Activated CD4-positive, CD25-positive, alpha-beta regulatory T cell treated with anti-CD3 and anti-CD28 coated beads, Interleukin-2, amount 50 U/mL, for 24 hours (primary cell): ENCODE results near the gene DNAAF1.
A peak's percentile ranks its signal among the peaks of the same experiment; 100 is the strongest.
"Not testable (repeated sequence)": the region's sequence is repeated elsewhere in the genome, so short reads cannot be mapped to it uniquely, and the experiment has no call there.

Experiments used
- ATAC-seq, 2 donors: fragments of 150-1000 bp; cut with Tn5 transposase; one replicate each; pipeline ENCODE4 v1.10.0; 2021; ENCODE audit warnings: mild to moderate bottlenecking in 1 of 2, moderate library complexity in 1 of 2

Gene DNAAF1

DNA sequence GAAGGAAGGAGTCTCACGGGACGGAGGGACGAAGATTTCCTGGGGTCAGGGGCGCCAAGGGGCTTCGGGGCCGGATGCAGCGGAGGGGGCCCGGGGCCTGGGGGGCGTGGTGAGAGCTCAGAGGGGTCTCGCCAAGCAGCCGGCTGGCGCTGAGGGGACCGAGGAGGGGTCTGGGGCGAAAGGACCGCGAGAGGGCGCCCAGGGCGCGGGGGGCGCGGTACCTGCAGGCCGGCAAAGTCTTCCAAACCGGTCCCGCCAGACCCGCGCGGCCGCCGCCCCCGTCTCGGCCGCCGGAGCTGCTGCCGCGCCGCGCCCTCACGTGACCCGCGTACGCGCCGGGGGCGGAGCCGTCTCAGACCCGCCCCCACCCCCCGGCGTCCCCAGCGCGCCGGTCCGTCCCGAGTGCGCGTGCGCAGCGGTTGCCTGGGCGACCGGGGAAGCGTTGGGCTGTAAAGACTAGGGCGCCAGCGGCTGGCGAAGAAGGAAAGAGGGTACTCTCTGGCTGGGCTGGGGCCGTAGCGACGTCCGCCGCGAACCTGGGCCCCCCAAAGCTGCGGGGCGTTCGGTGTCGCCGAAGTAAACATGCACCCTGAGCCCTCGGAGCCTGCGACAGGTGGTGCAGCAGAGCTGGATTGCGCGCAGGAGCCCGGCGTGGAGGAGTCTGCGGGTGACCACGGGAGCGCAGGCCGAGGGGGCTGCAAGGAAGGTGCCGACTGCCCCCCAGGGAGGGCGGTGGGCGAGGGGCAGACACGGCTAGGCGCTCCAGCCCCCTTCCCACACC, at the start of gene DNAAF1, which contains the start of gene HSDL1:
DNAAF1 (plus strand) TSS at position 450 of the 781 bp plus-strand sequence; CDS start at position 583, 133 bp downstream.
HSDL1 (minus strand) TSS at position 319 of the 781 bp plus-strand sequence. CDS start 13,856 bp downstream, outside the sequence.
- ATAC-seq, result peak; percentile 78

DNA sequence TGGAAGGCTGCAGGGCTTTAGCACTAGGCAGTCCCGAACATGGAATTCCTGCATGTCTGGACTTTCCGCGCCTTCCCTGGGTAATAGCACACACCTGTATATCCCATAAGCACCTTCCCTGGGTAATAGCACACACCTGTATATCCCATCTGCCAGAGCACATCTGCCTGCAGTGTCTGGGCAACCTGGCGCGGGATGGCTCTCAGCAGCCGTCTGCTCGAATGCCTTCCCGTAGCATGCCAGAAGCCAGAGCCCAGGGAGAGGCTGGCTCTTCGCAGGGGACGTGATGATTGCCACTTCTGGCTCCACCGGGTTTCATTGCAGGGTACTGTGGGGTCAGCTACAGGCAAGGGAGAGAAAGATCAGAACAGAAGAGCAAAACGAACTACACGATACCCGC, 49.6 kb upstream of the DNAAF1 start:
- ATAC-seq, result no peak

DNA sequence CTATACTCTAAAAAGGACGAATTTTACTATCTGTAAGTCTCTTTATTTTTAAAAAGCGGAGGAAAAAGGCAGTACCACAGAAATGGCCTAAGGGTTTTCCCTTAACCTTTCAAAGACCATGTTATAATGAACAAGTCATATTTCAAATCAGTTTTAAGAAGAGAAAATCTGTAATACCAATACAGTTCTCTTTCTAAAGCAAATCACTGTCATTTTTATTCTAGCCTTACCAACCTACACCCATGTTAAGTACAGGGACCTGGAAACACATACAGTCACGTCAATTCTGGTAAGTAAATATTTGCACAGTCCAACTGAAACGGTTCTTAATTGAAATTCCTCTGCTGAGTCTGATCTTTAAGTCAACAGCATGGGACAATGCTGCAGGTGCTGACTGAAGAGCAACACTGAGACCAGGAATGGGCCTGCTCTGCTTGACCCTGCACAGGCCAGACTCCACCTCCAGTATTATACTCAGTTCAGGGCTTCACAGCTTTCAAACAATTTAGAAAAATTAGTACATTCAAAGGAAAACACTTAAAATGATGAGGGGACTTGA, 48.6 kb upstream of the DNAAF1 start:
- no peak for ATAC-seq

GRCh38 chr16:84098939-84099338, 46.2 kb upstream of the DNAAF1 start:
- no peak for ATAC-seq

DNA sequence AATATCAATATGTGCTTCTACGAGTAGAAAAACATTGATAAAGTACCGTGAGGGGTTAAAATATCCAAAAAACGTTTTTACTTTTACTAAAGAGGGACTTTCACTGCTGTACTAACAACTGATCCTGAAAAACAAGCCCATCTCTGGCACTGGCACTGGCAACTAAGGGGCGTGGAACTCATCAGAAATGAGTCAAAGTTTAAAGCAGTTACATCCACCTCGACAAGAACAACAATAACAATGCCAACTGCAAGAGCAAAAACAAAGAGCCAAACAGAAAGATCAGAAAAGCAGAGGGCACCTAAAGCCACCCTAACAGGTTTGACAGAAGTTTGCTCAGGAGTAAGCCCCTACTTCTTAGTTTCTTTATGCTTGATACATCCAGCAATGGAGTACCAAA, 41.4 kb upstream of the DNAAF1 start:
- no peak for ATAC-seq

DNA sequence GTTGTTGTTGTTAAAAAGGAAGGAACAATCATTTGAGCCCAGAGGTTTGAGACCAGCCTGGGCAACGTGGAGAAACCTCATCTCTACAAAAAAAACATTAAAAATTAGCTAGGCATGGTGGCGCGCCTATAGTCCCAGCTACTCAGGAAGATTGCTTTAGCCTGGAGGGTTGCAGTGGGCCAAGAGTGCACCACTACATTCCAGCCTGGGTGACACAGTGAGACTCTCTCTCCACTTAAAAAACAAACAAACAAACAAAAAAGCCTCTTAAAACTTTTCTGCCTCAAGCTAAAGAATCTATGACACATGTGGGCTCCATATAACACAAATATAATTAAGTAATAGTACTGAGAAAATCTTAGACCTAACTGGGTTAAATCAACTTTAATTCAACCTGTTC, 40.9 kb upstream of the DNAAF1 start:
- ATAC-seq, result no peak

GRCh38 chr16:84105301-84105815, 39.8 kb upstream of the DNAAF1 start:
- no peak for ATAC-seq

GRCh38 chr16:84105948-84106740, 39.0 kb upstream of the DNAAF1 start:
- no peak for ATAC-seq

- ATAC-seq, result no peak
Observed at GRCh38 chr16:84107921-84108320, 37.2 kb upstream of the DNAAF1 start.

GRCh38 chr16:84109598-84110335, 35.3 kb upstream of the DNAAF1 start:
- no peak for ATAC-seq

GRCh38 chr16:84110527-84110926, 34.6 kb upstream of the DNAAF1 start:
- ATAC-seq, result no peak

DNA sequence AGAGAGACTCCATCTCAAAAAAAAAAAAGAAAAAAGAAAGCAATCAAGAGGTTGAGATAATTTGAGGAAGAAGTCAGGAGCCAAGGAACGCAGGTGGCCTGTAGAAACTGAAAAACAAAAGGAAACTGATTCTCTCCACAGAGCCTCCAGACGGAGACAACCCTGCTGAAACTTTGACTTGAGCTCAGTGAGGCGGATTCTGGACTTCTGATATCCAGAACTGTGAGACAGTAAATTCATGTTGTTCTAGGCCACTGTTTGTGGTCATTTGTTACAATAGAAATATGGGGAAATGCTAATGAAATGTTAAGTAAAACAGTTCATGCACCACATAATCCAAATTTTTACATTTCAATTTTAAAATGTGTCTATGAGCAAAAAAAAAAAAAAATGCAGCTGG, 33.6 kb upstream of the DNAAF1 start:
- no peak for ATAC-seq

DNA sequence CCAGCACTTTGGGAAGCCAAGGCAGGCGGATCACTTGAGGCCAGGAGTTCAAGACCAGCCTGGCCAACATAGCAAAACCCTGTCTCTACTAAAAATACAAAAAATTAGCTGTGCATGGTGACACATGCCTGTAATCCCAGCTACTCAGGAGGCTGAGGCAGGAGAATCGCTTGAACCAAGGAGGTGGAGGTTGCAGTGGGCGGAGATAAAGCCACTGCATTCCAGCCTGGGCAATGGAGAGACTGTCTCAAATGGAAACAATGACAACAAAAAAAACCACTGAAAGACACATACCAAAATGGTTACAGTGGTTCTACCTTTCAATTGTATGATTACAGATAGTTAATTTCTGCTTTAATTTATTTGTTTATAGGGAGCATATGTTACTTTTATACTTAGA, 33.2 kb upstream of the DNAAF1 start:
- not testable (repeated sequence) for ATAC-seq

- ATAC-seq, result peak; percentile 44 to 52
Observed at GRCh38 chr16:84115919-84116719, 29.0 kb upstream of the DNAAF1 start.

DNA sequence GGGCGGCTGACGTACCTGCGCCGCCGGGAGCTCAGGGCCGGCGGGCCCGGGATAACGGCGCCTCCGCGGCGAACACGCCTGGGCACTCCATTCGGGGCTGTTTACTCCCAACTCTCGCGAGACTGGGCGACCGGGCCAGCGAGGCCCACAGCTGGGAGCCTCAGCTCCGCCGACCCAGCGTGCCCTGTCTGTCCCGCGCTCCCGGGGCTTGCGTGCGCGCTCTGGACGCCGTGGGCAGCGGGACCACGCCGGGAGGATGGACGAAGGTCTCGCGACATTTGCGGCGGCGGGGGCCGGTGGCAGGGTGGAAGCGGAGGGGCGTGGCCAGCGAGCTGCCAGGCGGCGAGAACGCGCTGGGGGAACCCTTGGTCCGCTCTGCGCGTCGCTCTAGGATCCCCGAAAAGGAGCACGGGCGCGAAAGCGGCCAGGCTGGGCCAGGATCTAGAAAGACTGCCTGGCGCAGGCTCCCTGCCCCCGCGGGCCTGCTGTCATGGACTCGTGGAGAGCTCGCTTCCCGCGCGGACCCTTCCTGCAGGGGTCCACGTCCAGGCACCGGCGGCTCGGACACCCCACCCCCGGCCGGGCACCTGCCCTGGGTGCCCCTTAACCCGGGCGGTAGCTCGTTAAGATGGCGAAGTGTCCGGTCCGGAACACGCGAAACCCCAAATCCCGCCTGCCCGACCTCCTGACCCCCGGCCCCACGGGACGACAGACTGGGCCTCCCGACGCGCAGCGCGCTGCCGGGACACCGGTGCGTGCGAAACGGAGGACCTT, 28.2 kb upstream of the DNAAF1 start, which contains the start of gene MBTPS1:
MBTPS1 (minus strand) TSS at position 223 of the 774 bp plus-strand sequence. CDS start 15,159 bp downstream, outside the sequence.
- peak; percentile 92 to 94 for ATAC-seq

- no peak for ATAC-seq
Observed at GRCh38 chr16:84117494-84117843, 27.6 kb upstream of the DNAAF1 start.

DNA sequence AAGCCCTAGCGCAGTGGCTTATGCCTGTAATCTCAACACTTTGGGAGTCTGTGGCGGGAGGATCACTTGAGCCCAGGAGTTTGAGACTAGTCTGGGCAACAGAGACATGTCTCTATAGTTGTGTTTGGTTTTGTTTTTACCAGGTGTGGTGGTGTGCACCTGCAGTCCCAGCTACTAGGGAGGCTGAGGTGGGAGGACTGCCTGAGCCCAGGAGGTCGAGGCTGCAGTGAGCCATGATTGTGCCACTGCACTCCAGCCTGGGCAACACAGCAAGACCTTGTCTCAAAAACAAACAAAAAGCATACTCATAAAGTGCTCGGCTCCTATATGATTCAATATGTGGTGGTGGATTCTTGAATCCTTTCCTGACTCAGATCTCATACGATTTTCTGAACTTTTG, 26.8 kb upstream of the DNAAF1 start:
- ATAC-seq, result not testable (repeated sequence)

- no peak for ATAC-seq
Observed at GRCh38 chr16:84119368-84119767, 25.7 kb upstream of the DNAAF1 start.

GRCh38 chr16:84120023-84120422, 25.1 kb upstream of the DNAAF1 start:
- ATAC-seq, result no peak

- ATAC-seq, result no peak
Observed at GRCh38 chr16:84121007-84121406, 24.1 kb upstream of the DNAAF1 start.
